Astrocyte of the cerebellum (primary cell): ENCODE measurements around the gene ATL1.
"Not testable (repeated sequence)": the region's sequence is repeated elsewhere in the genome, so short reads cannot be mapped to it uniquely, and the experiment has no call there.

Experiments used
- DNase-seq: peaks from one replicate; pipeline ENCODE4 v3.0.0-alpha.2; 2011; ENCODE audit warnings: low read depth
- H3K4me3 ChIP-seq: 2 replicates; pipeline ENCODE4 v1.5.1; 2011; ENCODE audit warnings: mild to moderate bottlenecking, low read depth, low read length, moderate library complexity
- CTCF ChIP-seq: IDR thresholded peaks from 2 replicates; pipeline ENCODE4 v1.5.1; 2012; ENCODE audit warnings: low read length, low read depth, moderate library complexity, mild to moderate bottlenecking; ENCODE audit errors: missing control alignments
- in situ Hi-C: cut with HindIII; loops from 2 replicates; pipeline ENCODE4 v1.10.0; 2017; ENCODE audit warnings: low sequenced_read_pairs

ATL1 gene

GRCh38 chr14:50533241-50533705, 26.7 kb upstream of the ATL1 start:
- peak overlapping the region; percentile 89 for H3K4me3 ChIP-seq
- no peak for DNase-seq
- in situ Hi-C loops = no loop called here
- no peak for TF ChIP-seq CTCF

GRCh38 chr14:50533806-50534205, 26.1 kb upstream of the ATL1 start:
- DNase-seq = no peak
- no peak overlapping the region for H3K4me3 ChIP-seq
- TF ChIP-seq CTCF = no peak
- in situ Hi-C loops = no loop called here

- in situ Hi-C loops = no loop called here
- no peak for DNase-seq
- H3K4me3 ChIP-seq = no peak overlapping the region
- TF ChIP-seq CTCF = no peak
Observed at GRCh38 chr14:50534416-50534815, 25.5 kb upstream of the ATL1 start.

- DNase-seq = no peak
- no peak for TF ChIP-seq CTCF
- in situ Hi-C loops = no loop called here
- no peak overlapping the region for H3K4me3 ChIP-seq
Observed at GRCh38 chr14:50534997-50535396, 24.9 kb upstream of the ATL1 start.

- DNase-seq, in situ Hi-C loops, H3K4me3 ChIP-seq: not testable (repeated sequence)
Observed at GRCh38 chr14:50538034-50538433, 21.9 kb upstream of the ATL1 start.

GRCh38 chr14:50539051-50539450, 20.9 kb upstream of the ATL1 start:
- TF ChIP-seq CTCF = no peak

GRCh38 chr14:50541159-50541567, 18.8 kb upstream of the ATL1 start:
- DNase-seq = no peak
- no peak for TF ChIP-seq CTCF
- in situ Hi-C loops = no loop called here
- H3K4me3 ChIP-seq = no peak overlapping the region

More at GRCh38 chr14:50539051-50539450, 20.9 kb upstream of the ATL1 start:
- H3K4me3 ChIP-seq = no peak overlapping the region
- in situ Hi-C loops = no loop called here
- DNase-seq = no peak
